Epithelial cell of esophagus (primary cell): ENCODE data around the gene NLGN1.

Experiments
- DNase-seq: peaks from one replicate; pipeline ENCODE4 v3.0.0; 2010; ENCODE audit warnings: low read depth
- H3K4me3 ChIP-seq: 2 replicates; pipeline ENCODE4 v1.5.1; 2011; ENCODE audit warnings: mild to moderate bottlenecking, low read length, control low read depth
- CTCF ChIP-seq: IDR thresholded peaks from 2 replicates; pipeline ENCODE4 v1.5.1; 2011; ENCODE audit warnings: low read depth, mild to moderate bottlenecking, low read length, control low read depth, inconsistent platforms; ENCODE audit not compliant: insufficient read depth; ENCODE audit errors: missing control alignments

The NLGN1 gene

DNA sequence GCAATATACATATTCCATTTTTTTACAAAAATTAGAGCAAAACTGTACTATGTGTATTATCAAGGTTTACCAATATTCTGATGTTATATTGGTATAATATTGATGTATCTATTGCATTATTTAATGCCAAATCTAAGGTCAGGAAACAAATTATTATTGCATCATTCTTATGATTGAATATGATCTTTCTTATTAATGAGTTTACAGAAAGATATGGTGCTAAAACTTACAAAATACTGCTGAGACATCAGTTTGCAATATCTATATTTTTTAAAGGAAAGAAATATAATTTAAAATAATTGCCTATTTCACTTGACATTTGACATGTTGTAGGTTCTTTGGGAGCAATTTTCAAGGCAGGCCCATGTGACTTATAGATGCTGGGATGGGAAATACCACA, 357.6 kb downstream of the NLGN1 start:
- TF ChIP-seq CTCF, result no peak
- DNase-seq, result no peak

GRCh38 chr3:173761161-173761560, 363.6 kb downstream of the NLGN1 start:
- TF ChIP-seq CTCF, result no peak
- no peak for DNase-seq
- no peak overlapping the region for H3K4me3 ChIP-seq

More for the DNA sequence above, 357.6 kb downstream of the NLGN1 start:
- no peak overlapping the region for H3K4me3 ChIP-seq

GRCh38 chr3:173762501-173762900, 365.0 kb downstream of the NLGN1 start:
- DNase-seq, result no peak
- no peak for TF ChIP-seq CTCF
- no peak overlapping the region for H3K4me3 ChIP-seq

GRCh38 chr3:173770011-173770410, 372.5 kb downstream of the NLGN1 start:
- no peak for DNase-seq
- no peak for TF ChIP-seq CTCF

DNA sequence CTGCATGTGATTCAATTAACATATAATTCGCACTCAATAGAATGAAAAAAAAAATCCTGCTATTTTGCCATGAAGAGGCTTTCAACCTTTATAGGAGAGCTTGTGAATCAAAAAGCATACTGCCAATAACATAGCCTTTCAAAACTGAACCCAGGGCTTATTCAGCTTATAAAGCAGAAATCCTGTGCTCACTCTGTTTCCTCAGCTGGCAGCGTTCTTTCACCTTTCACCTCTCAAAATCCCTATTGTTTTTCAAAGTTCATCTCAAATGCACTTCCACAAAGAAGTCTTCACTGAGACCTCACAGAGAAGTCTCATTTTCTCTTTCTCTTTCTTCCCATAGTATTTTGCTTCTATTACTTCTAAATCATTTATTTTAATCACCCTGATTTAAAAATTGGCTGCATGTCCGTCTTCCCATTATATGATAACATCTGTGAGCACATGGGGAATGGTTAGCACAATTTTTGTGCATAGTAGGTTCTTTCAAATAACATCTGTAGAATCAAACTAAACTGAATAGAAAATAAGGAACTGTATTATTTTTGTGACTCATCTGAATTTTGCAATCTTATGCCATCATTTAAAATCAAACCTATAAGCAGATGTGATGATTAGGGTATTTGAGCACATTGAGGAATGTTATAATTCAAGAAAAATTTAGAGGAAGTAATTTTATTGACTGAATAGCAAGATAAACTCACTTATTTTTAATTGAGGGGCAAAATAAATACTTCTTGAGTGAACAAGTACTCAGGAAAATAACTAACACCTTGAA, 373.4 kb downstream of the NLGN1 start:
- DNase-seq, result no peak
- no peak for TF ChIP-seq CTCF
- H3K4me3 ChIP-seq, result no peak overlapping the region

More at GRCh38 chr3:173770011-173770410, 372.5 kb downstream of the NLGN1 start:
- H3K4me3 ChIP-seq, result no peak overlapping the region

- DNase-seq, result no peak
- no peak for TF ChIP-seq CTCF
- no peak overlapping the region for H3K4me3 ChIP-seq
Observed at GRCh38 chr3:173773800-173774199, 376.3 kb downstream of the NLGN1 start.

DNA sequence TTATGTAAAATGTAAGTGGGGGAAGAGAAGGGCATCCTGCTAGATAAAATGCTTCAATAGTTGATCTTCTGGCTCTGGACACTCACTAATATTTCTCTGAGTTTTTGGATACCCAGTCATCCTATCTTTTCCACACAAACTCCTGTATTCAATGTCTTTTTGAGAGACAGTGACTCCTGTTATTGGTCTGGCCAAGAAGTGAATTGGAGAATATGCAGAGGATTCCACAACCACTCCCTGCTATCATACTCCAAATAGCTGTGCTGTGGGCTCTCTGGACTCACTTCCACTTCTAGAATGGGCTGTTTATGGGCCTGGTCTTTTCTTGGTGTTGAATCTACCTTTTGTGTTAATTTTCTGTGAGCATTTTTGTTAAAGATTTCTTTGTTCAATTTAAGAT, 376.8 kb downstream of the NLGN1 start:
- no peak for TF ChIP-seq CTCF
- no peak overlapping the region for H3K4me3 ChIP-seq
- no peak for DNase-seq
